Osteoblast (primary cell): ENCODE data around the gene TTC3. TPM values are rescaled to one million over a fixed set of nuclear protein-coding genes. Genes with fewer than 3 reads are reported as not detected.

Experiments
- DNase-seq: peaks from one replicate; pipeline ENCODE4 v3.0.0; 2011; ENCODE audit warnings: low spot score, mixed read lengths; ENCODE audit not compliant: insufficient read length; ENCODE audit errors: missing footprints
- H2AFZ ChIP-seq: 2 replicates; pipeline ENCODE4 v1.6.0; 2011; ENCODE audit warnings: mild to moderate bottlenecking, low read length
- H3K27ac ChIP-seq: 2 replicates; pipeline ENCODE4 v1.5.1; 2011; ENCODE audit warnings: mild to moderate bottlenecking, low read depth, low read length, moderate library complexity
- H3K27me3 ChIP-seq: 2 replicates; pipeline ENCODE4 v1.6.0; 2012; ENCODE audit warnings: mild to moderate bottlenecking, control low read depth, inconsistent platforms, low read length, moderate library complexity; ENCODE audit not compliant: insufficient read depth
- H3K36me3 ChIP-seq: 2 replicates; pipeline ENCODE4 v1.5.1; 2011; ENCODE audit warnings: mild to moderate bottlenecking, low read length, control low read depth, moderate library complexity; ENCODE audit not compliant: insufficient read depth
- H3K4me1 ChIP-seq: 2 replicates; pipeline ENCODE4 v1.5.1; 2011; ENCODE audit warnings: mild to moderate bottlenecking, low read length, control low read depth, moderate library complexity; ENCODE audit not compliant: insufficient read depth
- H3K4me2 ChIP-seq: 2 replicates; pipeline ENCODE4 v1.6.0; 2011; ENCODE audit warnings: mild to moderate bottlenecking, low read length; ENCODE audit not compliant: insufficient read depth
- H3K4me3 ChIP-seq: fragments of 200-600 bp; sonication (generic); 3 replicates; pipeline ENCODE4 v1.5.1; 2012; ENCODE audit warnings: mild to moderate bottlenecking, low read length, inconsistent platforms; ENCODE audit not compliant: insufficient read depth
- H3K79me2 ChIP-seq: 2 replicates; pipeline ENCODE4 v1.6.0; 2012; ENCODE audit warnings: mild to moderate bottlenecking, low read length, control low read depth, inconsistent platforms; ENCODE audit not compliant: insufficient read depth
- H3K9me3 ChIP-seq: 2 replicates; pipeline ENCODE4 v1.5.1; 2011; ENCODE audit warnings: low read depth, low read length, control low read depth
- H4K20me1 ChIP-seq: 2 replicates; pipeline ENCODE4 v1.6.0; 2012; ENCODE audit warnings: mild to moderate bottlenecking, low read length, control low read depth; ENCODE audit not compliant: insufficient read depth
- CTCF ChIP-seq: IDR thresholded peaks from 2 replicates; pipeline ENCODE4 v1.5.1; 2011; ENCODE audit warnings: mild to moderate bottlenecking, low read depth, low read length, moderate library complexity; ENCODE audit errors: extremely low read depth
- total RNA-seq: library from RNA; depleted of rRNA; stranded (reverse); fragments of >200 nt; gene quantifications from 2 replicates; pipeline ENCODE4 v1.2.3, GENCODE V29; 2012

The TTC3 gene
- total RNA-seq, 1 donor = 364 TPM

GRCh38 chr21:37208741-37209225 is 135.7 kb downstream of the TTC3 start:
- Histone ChIP-seq H3K27me3 (no peaks in the 10 kb centered on the region), H3K4me1 (peaks cover 13% of the 10 kb centered on the region), H3K36me3 (peaks cover 6% of the 10 kb centered on the region), H3K27ac (no peak overlapping the region), H4K20me1 (peaks cover 2% of the 10 kb centered on the region), H3K9me3 (no peaks in the 10 kb centered on the region), H2AFZ (no peak overlapping the region), H3K4me3 (no peak overlapping the region), H3K79me2 (no peaks in the 10 kb centered on the region), H3K4me2 (no peak overlapping the region)
- DNase-seq = no peak
- TF ChIP-seq CTCF = no peak

- Histone ChIP-seq H4K20me1 (peaks cover 2% of the 10 kb centered on the region), H2AFZ (no peak overlapping the region), H3K4me2 (no peak overlapping the region), H3K27me3 (no peaks in the 10 kb centered on the region), H3K4me3 (no peak overlapping the region), H3K27ac (no peak overlapping the region), H3K36me3 (no peaks in the 10 kb centered on the region), H3K9me3 (no peaks in the 10 kb centered on the region), H3K4me1 (peaks cover 13% of the 10 kb centered on the region), H3K79me2 (no peaks in the 10 kb centered on the region)
- no peak for DNase-seq
- TF ChIP-seq CTCF = no peak
Measured at GRCh38 chr21:37210130-37210529, 137.1 kb downstream of the TTC3 start.

- Histone ChIP-seq H3K4me3 (no peak overlapping the region), H3K36me3 (no peaks in the 10 kb centered on the region), H3K4me1 (peaks cover 13% of the 10 kb centered on the region), H4K20me1 (peaks cover 2% of the 10 kb centered on the region), H2AFZ (no peak overlapping the region), H3K9me3 (no peaks in the 10 kb centered on the region), H3K4me2 (no peak overlapping the region), H3K27me3 (no peaks in the 10 kb centered on the region), H3K79me2 (no peaks in the 10 kb centered on the region), H3K27ac (no peak overlapping the region)
- TF ChIP-seq CTCF = no peak
- DNase-seq = no peak
Measured at GRCh38 chr21:37210799-37211198, 137.7 kb downstream of the TTC3 start.

- no peak for DNase-seq
- TF ChIP-seq CTCF = no peak
- Histone ChIP-seq H4K20me1 (no peaks in the 10 kb centered on the region), H3K4me1 (peaks cover 2% of the 10 kb centered on the region), H3K36me3 (no peaks in the 10 kb centered on the region), H3K9me3 (no peaks in the 10 kb centered on the region), H3K4me2 (no peak overlapping the region), H3K27ac (no peak overlapping the region), H3K4me3 (no peak overlapping the region), H2AFZ (no peak overlapping the region), H3K79me2 (no peaks in the 10 kb centered on the region), H3K27me3 (no peaks in the 10 kb centered on the region)
Measured at GRCh38 chr21:37214952-37215351, 141.9 kb downstream of the TTC3 start.
